Ovary (tissue), 3 donors: ENCODE measurements around the gene KRTAP19-5.

Experiments used
- CTCF ChIP-seq, 3 donors: fragments of 450-650 bp in 2 of 3; fragments of 200-600 bp in 1 of 3; IDR thresholded peaks; one replicate each; pipeline versions ENCODE4 v1.5.1 to v1.8.0; 2016 to 2022; ENCODE audit warnings: antibody characterized with exemption in 3 of 3, mild to moderate bottlenecking in 1 of 3
- EP300 ChIP-seq: sonication (generic); formaldehyde crosslinking; IDR thresholded peaks from one replicate; pipeline ENCODE4 v1.6.1; 2017; ENCODE audit warnings: antibody characterized with exemption
- POLR2A ChIP-seq: fragments of 450-650 bp; IDR thresholded peaks from one replicate; pipeline ENCODE4 v1.6.1; 2017; ENCODE audit warnings: antibody characterized with exemption, mild to moderate bottlenecking, moderate library complexity
- donor health status: DM: no; HTN: no; CAD: no.

- TF ChIP-seq CTCF (IDR thresholded peaks at IDR 0.05) (no peak), POLR2A (no peak), EP300 (no peak)
These were observed 38.2 kb downstream of the KRTAP19-5 start for GRCh38 chr21:30463713-30464112.
